ENCODE measurements around the gene AGMO.

The AGMO gene

GRCh38 chr7:15457990-15458955 is 103.5 kb downstream of the AGMO start:
- Histone ChIP-seq H4K8ac (ENCODE audit: low read length) (no peak overlapping the region), H3K9ac (ENCODE audit: low read length) (peak overlapping the region; percentile 40), H3K4me2 (ENCODE audit: low read length, poor library complexity, severe bottlenecking) (no peak overlapping the region), H3K4me1 (ENCODE audit: control insufficient read depth, insufficient read depth, low read depth, low read length) (no peaks in the 10 kb centered on the region), H2BK120ac (ENCODE audit: low read depth, low read length) (no peak overlapping the region), H2BK5ac (ENCODE audit: low read depth, low read length, poor library complexity, severe bottlenecking) (no peak overlapping the region), H3K79me1 (replicated peaks; ENCODE audit: low read length, poor library complexity, severe bottlenecking) (no peaks in the 10 kb centered on the region), H2AFZ (ENCODE audit: low read depth, low read length) (no peak overlapping the region), H2AK5ac (ENCODE audit: low read length, severe bottlenecking) (no peak overlapping the region), H3K27me3 (ENCODE audit: control insufficient read depth in 1 of 2, insufficient read depth in 1 of 2, low read length in 2 of 2) (no peaks in the 10 kb centered on the region), H3K14ac (ENCODE audit: low read length in 2 of 2) (no peak overlapping the region), H2BK12ac (ENCODE audit: low read length in 2 of 2) (no peak overlapping the region), H2BK15ac (ENCODE audit: low read depth, poor library complexity, severe bottlenecking) (no peak overlapping the region), H3K4ac (ENCODE audit: low read depth in 1 of 2, low read length in 2 of 2) (no peak overlapping the region), H4K91ac (ENCODE audit: low read length) (no peak overlapping the region), H3K9me3 (ENCODE audit: control insufficient read depth, low read length) (no peaks in the 10 kb centered on the region), H3K23ac (ENCODE audit: low read length in 2 of 2) (no peak overlapping the region), H3K4me3 (ENCODE audit: insufficient read depth in 1 of 2, low read depth in 1 of 2, low read length in 2 of 2) (no peak overlapping the region), H3K27ac (ENCODE audit: low read length, poor library complexity, severe bottlenecking) (no peak overlapping the region), H3K18ac (ENCODE audit: low read depth in 1 of 2, low read length in 2 of 2) (no peak overlapping the region), H3K36me3 (ENCODE audit: control insufficient read depth in 1 of 2, insufficient read depth in 2 of 2, low read depth in 1 of 2, low read length in 2 of 2) (no peaks in the 10 kb centered on the region)
- 87% methylated on average over 2 of the region's 3 CpGs for WGBS
- no peak for DNase-seq

- no peak overlapping the region for H2BK5ac ChIP-seq (ENCODE audit: low read depth, low read length, poor library complexity, severe bottlenecking)
- no peak overlapping the region for H3K4me3 ChIP-seq (ENCODE audit: insufficient read depth in 1 of 2, low read depth in 1 of 2, low read length in 2 of 2)
- no peak overlapping the region for H2AK5ac ChIP-seq (ENCODE audit: low read length, severe bottlenecking)
- no peaks in the 10 kb centered on the region for H3K4me1 ChIP-seq (ENCODE audit: control insufficient read depth, insufficient read depth, low read depth, low read length)
- 96% methylated on average over 2 of the region's 3 CpGs for WGBS
- H3K4ac ChIP-seq (ENCODE audit: low read depth in 1 of 2, low read length in 2 of 2): no peak overlapping the region
- no peaks in the 10 kb centered on the region for H3K9me3 ChIP-seq (ENCODE audit: control insufficient read depth, low read length)
- no peak overlapping the region for H3K27ac ChIP-seq (ENCODE audit: low read length, poor library complexity, severe bottlenecking)
- H4K8ac ChIP-seq (ENCODE audit: low read length): no peak overlapping the region
- H3K27me3 ChIP-seq (ENCODE audit: control insufficient read depth in 1 of 2, insufficient read depth in 1 of 2, low read length in 2 of 2): no peaks in the 10 kb centered on the region
- no peak overlapping the region for H3K4me2 ChIP-seq (ENCODE audit: low read length, poor library complexity, severe bottlenecking)
- no peak overlapping the region for H2AFZ ChIP-seq (ENCODE audit: low read depth, low read length)
- no peak overlapping the region for H3K9ac ChIP-seq (ENCODE audit: low read length)
- no peaks in the 10 kb centered on the region for H3K79me1 ChIP-seq (replicated peaks; ENCODE audit: low read length, poor library complexity, severe bottlenecking)
- no peak overlapping the region for H2BK12ac ChIP-seq (ENCODE audit: low read length in 2 of 2)
- no peak overlapping the region for H4K91ac ChIP-seq (ENCODE audit: low read length)
- no peak overlapping the region for H2BK15ac ChIP-seq (ENCODE audit: low read depth, poor library complexity, severe bottlenecking)
- DNase-seq: no peak
- no peak overlapping the region for H2BK120ac ChIP-seq (ENCODE audit: low read depth, low read length)
- no peaks in the 10 kb centered on the region for H3K36me3 ChIP-seq (ENCODE audit: control insufficient read depth in 1 of 2, insufficient read depth in 2 of 2, low read depth in 1 of 2, low read length in 2 of 2)
- no peak overlapping the region for H3K23ac ChIP-seq (ENCODE audit: low read length in 2 of 2)
- no peak overlapping the region for H3K18ac ChIP-seq (ENCODE audit: low read depth in 1 of 2, low read length in 2 of 2)
- H3K14ac ChIP-seq (ENCODE audit: low read length in 2 of 2): no peak overlapping the region
These were observed 109.1 kb downstream of the AGMO start for GRCh38 chr7:15452670-15453069.

- WGBS: 10% methylated on average over 1 of the region's 2 CpGs
- DNase-seq: no peak
- no peak overlapping the region for H2BK12ac ChIP-seq (ENCODE audit: low read length in 2 of 2)
These were observed 115.1 kb downstream of the AGMO start for GRCh38 chr7:15446722-15447121.

GRCh38 chr7:15446280-15446679 is 115.5 kb downstream of the AGMO start:
- no peak overlapping the region for H3K18ac ChIP-seq (ENCODE audit: low read depth in 1 of 2, low read length in 2 of 2)
- H3K4me3 ChIP-seq (ENCODE audit: insufficient read depth in 1 of 2, low read depth in 1 of 2, low read length in 2 of 2): no peak overlapping the region
- no peak overlapping the region for H3K23ac ChIP-seq (ENCODE audit: low read length in 2 of 2)
- WGBS: 0% methylated on average over 1 of the region's 1 CpG
- H2AK5ac ChIP-seq (ENCODE audit: low read length, severe bottlenecking): no peak overlapping the region
- no peak overlapping the region for H3K27ac ChIP-seq (ENCODE audit: low read length, poor library complexity, severe bottlenecking)
- H2BK15ac ChIP-seq (ENCODE audit: low read depth, poor library complexity, severe bottlenecking): no peak overlapping the region
- H2BK12ac ChIP-seq (ENCODE audit: low read length in 2 of 2): no peak overlapping the region
- no peak overlapping the region for H3K4ac ChIP-seq (ENCODE audit: low read depth in 1 of 2, low read length in 2 of 2)
- no peak overlapping the region for H2BK5ac ChIP-seq (ENCODE audit: low read depth, low read length, poor library complexity, severe bottlenecking)
- no peak overlapping the region for H4K91ac ChIP-seq (ENCODE audit: low read length)
- no peaks in the 10 kb centered on the region for H3K9me3 ChIP-seq (ENCODE audit: control insufficient read depth, low read length)
- H2AFZ ChIP-seq (ENCODE audit: low read depth, low read length): no peak overlapping the region
- H3K36me3 ChIP-seq (ENCODE audit: control insufficient read depth in 1 of 2, insufficient read depth in 2 of 2, low read depth in 1 of 2, low read length in 2 of 2): no peaks in the 10 kb centered on the region
- no peaks in the 10 kb centered on the region for H3K27me3 ChIP-seq (ENCODE audit: control insufficient read depth in 1 of 2, insufficient read depth in 1 of 2, low read length in 2 of 2)
- no peak overlapping the region for H2BK120ac ChIP-seq (ENCODE audit: low read depth, low read length)
- H3K4me1 ChIP-seq (ENCODE audit: control insufficient read depth, insufficient read depth, low read depth, low read length): no peaks in the 10 kb centered on the region
- no peaks in the 10 kb centered on the region for H3K79me1 ChIP-seq (replicated peaks; ENCODE audit: low read length, poor library complexity, severe bottlenecking)
- no peak overlapping the region for H4K8ac ChIP-seq (ENCODE audit: low read length)
- no peak overlapping the region for H3K14ac ChIP-seq (ENCODE audit: low read length in 2 of 2)
- no peak overlapping the region for H3K9ac ChIP-seq (ENCODE audit: low read length)
- H3K4me2 ChIP-seq (ENCODE audit: low read length, poor library complexity, severe bottlenecking): no peak overlapping the region
- DNase-seq: no peak

More at GRCh38 chr7:15446722-15447121, 115.1 kb downstream of the AGMO start:
- Histone ChIP-seq H3K4me2 (ENCODE audit: low read length, poor library complexity, severe bottlenecking) (no peak overlapping the region), H3K14ac (ENCODE audit: low read length in 2 of 2) (no peak overlapping the region), H3K27me3 (ENCODE audit: control insufficient read depth in 1 of 2, insufficient read depth in 1 of 2, low read length in 2 of 2) (no peaks in the 10 kb centered on the region), H3K79me1 (replicated peaks; ENCODE audit: low read length, poor library complexity, severe bottlenecking) (no peaks in the 10 kb centered on the region), H3K18ac (ENCODE audit: low read depth in 1 of 2, low read length in 2 of 2) (no peak overlapping the region), H3K4me1 (ENCODE audit: control insufficient read depth, insufficient read depth, low read depth, low read length) (no peaks in the 10 kb centered on the region), H3K23ac (ENCODE audit: low read length in 2 of 2) (no peak overlapping the region), H4K8ac (ENCODE audit: low read length) (no peak overlapping the region), H3K9ac (ENCODE audit: low read length) (no peak overlapping the region), H3K9me3 (ENCODE audit: control insufficient read depth, low read length) (no peaks in the 10 kb centered on the region), H2BK120ac (ENCODE audit: low read depth, low read length) (no peak overlapping the region), H2BK5ac (ENCODE audit: low read depth, low read length, poor library complexity, severe bottlenecking) (no peak overlapping the region), H3K4me3 (ENCODE audit: insufficient read depth in 1 of 2, low read depth in 1 of 2, low read length in 2 of 2) (no peak overlapping the region), H2BK15ac (ENCODE audit: low read depth, poor library complexity, severe bottlenecking) (no peak overlapping the region), H3K4ac (ENCODE audit: low read depth in 1 of 2, low read length in 2 of 2) (no peak overlapping the region), H4K91ac (ENCODE audit: low read length) (no peak overlapping the region), H2AK5ac (ENCODE audit: low read length, severe bottlenecking) (no peak overlapping the region), H2AFZ (ENCODE audit: low read depth, low read length) (no peak overlapping the region), H3K36me3 (ENCODE audit: control insufficient read depth in 1 of 2, insufficient read depth in 2 of 2, low read depth in 1 of 2, low read length in 2 of 2) (no peaks in the 10 kb centered on the region), H3K27ac (ENCODE audit: low read length, poor library complexity, severe bottlenecking) (no peak overlapping the region)

All from mesenchymal stem cell (in vitro differentiated cells and primary cell).